CD4-positive, alpha-beta T cell treated with Interleukin-4 for 1 hour (primary cell): ENCODE results near the gene TMEM184B.

ENCODE experiments used
- DNase-seq, 2 donors: peaks; one replicate each; pipeline ENCODE4 v3.0.0-alpha.2; 2020 to 2022

TMEM184B gene

GRCh38 chr22:38305471-38306448 lies 33.0 kb upstream of the TMEM184B start:
- DNase-seq, result peak; percentile 40 to 45

DNA sequence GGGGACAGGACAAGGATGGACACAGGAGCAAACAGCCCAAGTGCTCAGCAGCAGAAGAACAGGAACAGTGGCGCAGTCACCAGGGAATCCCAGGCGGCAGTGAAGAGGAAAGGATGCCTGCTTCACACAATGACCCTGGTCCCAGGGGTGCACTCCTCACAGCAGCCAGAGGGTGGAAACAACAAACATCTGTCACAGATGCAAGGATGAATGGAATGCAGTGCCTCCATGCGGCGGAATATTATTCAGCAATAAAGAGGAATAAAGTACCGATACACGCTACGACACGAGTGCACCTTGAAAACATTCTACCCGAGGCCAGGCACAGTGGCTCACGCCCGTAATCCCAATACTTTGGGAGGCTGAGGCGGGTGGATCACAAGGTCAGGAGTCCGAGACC lies 31.7 kb upstream of the TMEM184B start:
- DNase-seq, result no peak

DNA sequence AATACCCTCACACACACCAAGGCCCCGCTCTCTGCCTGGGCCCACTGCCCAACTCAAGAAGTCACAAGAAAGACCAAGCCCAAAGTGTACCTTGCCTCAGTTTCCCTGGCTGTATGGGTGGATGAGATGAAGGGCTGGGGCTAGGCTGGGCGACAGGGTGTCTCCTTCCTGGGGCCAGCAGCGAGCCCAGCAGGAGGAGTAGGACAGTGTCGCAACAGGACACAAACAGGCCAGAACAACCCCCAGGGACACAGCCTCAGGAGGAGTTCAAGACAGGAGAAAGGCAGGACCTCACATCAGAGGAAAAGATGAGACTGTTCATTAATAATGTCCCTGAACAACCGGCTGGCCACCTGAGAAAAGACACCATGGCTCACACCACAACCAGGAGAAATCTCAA lies 31.2 kb upstream of the TMEM184B start:
- DNase-seq, result no peak

DNA sequence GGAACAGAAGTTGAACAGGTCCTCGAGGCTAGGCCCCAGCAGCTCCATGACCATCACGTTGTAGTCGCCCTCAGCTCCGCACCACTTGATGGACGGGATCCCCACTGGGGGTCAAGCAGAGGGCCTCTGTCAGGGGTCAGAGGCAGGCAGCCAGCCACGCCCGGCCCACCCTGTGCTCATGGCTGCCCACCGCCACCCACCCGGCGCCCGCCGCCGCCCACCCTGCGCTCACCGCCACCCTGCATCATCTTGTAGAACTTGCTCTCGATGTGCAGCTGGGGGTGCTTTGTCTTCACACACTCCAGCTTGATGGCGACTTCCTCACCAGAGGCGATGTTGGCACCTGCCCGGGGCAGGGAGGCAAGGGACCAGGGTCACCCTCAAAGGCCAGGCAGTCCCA lies 30.1 kb upstream of the TMEM184B start:
- no peak for DNase-seq

- DNase-seq, result no peak
Measured at GRCh38 chr22:38300946-38301345, 28.1 kb upstream of the TMEM184B start.

GRCh38 chr22:38300197-38300945 lies 27.6 kb upstream of the TMEM184B start:
- DNase-seq, result no peak

GRCh38 chr22:38299770-38300102 lies 26.9 kb upstream of the TMEM184B start:
- no peak for DNase-seq

DNA sequence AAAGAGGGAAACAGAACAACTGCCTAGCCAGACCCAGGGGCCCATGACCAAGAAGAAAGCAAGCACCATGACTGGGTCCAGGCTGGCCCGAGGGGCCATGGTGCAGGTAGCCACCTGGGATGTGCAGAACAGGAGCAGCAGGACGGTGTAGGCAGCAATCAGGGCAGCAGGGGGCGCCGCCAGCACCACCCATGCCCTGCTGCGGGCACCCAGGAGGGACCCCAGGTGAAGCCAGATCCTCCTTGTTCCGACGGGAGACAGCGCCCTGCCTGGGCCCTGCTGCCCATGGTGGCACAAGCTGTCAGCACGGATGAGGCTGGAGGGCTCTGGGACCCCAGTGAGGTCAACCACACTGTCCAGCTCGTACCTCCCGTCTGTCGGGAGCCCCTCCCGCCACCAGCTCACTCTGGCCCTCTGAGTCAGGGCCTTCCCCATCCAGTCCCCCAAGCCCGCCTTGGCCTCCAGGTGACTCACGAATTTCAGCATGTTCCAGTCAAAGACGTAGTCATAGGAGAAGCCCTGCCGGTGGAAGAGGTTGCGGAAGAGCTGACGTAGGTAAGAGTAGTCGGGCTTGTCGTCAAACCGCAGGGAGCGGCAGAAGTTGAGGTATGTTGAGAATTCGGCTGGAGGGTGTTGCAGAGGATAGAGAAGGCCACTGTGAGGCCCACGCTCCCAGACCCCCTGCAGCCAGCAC lies 25.6 kb upstream of the TMEM184B start:
- peak; percentile 41 to 45 for DNase-seq

GRCh38 chr22:38296372-38296771 lies 23.6 kb upstream of the TMEM184B start:
- DNase-seq, result no peak

DNA sequence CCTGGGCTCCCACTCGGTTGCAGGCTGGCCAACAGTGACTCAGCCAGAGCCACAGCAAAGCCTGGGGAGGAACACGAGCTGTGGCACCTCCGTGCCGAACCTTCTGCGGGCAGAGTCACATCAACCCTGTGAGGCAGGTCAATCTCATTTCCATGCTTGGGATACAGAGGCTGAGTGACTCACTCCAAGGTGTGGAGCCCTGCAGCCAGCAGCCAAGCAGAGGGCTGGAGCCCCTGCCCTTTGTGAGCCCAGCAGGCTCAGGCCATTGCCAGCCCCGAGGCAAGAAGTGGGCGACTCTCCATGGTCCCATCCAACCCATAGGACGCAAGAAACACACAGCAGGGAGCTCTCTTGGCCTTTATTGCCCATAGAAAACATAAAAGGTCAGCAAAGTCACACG lies 23.1 kb upstream of the TMEM184B start:
- no peak for DNase-seq

- DNase-seq, result no peak
Measured at GRCh38 chr22:38295339-38295738, 22.5 kb upstream of the TMEM184B start.

- no peak for DNase-seq
Measured at GRCh38 chr22:38294193-38294592, 21.4 kb upstream of the TMEM184B start.

- no peak for DNase-seq
Measured at GRCh38 chr22:38292694-38293093, 19.9 kb upstream of the TMEM184B start.

GRCh38 chr22:38291201-38291777 lies 18.5 kb upstream of the TMEM184B start:
- DNase-seq, result no peak

DNA sequence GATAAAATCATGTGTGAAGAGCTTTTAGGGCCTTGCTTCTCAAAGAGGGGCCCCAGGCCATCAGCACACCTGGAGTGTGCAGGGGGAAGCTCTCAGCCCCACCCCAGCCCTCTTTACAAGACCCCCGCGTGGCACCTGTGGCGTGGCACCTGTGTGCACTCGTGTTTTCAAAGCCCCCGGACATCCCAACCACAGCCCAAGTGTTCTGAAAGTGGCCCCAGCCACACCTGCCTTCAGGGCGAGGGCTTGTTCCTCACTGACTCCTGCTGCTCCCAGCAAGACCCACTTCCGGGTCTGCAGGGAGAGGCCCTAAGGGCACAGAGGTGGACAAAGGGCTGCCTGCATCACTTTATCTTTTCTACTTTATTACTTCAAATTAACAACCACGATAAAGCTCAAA lies 17.5 kb upstream of the TMEM184B start:
- no peak for DNase-seq

GRCh38 chr22:38289583-38290082 lies 16.8 kb upstream of the TMEM184B start:
- DNase-seq, result no peak

DNA sequence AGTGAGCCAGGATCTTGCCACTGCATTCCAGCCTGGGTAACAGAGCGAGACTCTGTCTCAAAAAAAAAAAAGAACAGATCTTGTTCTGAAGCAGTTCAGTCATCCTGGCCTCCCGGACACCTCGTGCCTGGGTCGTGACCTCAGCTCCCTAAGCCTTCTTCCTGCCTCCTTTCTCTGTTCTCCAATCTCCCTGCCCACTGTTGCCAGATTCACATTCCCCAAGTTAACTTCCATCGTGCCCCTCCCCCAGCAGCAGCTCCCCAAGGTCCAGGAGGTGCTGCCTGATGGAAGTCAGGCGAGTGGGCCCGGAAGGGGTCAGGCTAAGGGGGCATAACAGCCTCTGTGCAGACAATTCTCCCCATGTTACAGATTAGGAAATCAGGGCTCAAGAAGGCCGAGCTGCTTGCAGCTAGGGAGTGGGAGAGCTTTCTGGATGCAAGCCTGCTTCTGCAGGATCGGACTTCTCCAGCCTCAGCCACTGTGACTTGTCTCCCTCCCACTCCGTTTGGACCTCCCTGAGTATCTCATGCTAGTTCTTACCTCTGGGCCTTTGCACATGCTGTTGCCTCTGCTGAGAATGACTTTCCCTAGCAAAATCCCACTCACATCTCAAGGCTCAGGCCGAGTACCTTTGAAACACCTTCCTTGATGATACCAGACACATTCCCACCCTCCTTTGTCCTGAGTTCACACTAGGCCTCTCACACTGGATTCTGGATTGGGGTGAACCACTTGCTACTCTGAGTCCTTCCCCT lies 14.3 kb upstream of the TMEM184B start:
- DNase-seq, result no peak

DNA sequence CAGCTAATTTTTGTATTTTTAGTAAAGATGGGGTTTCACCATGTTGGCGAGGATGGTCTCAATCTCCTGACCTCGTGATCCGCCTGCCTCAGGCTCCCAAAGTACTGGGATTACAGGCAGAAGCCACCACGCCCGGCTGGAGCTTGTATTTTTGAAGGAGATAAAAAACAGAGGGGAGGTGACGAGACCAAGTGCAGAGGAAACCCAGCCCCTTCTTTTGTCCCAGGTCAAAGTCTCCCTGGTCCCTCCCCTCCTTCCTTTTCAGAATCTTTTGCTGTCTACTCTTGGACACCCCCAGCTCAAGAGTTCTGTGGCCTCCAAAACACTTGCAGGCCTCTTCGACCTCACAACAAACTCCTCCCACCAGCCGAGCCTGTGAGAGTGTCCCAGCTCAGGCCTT lies 12.2 kb upstream of the TMEM184B start:
- DNase-seq, result no peak

- no peak for DNase-seq
Measured at GRCh38 chr22:38284042-38284402, 11.2 kb upstream of the TMEM184B start.

- no peak for DNase-seq
Measured at GRCh38 chr22:38282397-38282796, 9.6 kb upstream of the TMEM184B start.

DNA sequence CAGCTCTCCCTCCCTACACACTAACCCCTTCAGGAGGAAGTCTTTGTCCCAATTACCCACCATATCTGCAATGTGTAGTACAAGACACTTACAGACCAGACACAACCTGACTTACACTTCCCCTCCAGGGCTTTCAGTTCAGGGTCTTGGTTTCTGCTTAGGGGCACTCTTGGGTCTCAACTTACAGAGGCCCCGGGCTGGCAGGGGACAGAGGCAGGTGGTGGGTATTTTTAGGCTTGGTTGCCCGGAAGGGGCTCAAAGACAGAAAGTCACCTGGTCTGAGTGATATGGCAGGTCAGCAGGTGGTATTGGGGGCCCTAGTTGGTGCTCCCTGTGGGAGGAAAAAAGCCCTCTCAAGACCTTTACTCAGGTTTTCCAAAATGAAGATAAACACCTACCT lies 3.4 kb upstream of the TMEM184B start:
- DNase-seq, result no peak

DNA sequence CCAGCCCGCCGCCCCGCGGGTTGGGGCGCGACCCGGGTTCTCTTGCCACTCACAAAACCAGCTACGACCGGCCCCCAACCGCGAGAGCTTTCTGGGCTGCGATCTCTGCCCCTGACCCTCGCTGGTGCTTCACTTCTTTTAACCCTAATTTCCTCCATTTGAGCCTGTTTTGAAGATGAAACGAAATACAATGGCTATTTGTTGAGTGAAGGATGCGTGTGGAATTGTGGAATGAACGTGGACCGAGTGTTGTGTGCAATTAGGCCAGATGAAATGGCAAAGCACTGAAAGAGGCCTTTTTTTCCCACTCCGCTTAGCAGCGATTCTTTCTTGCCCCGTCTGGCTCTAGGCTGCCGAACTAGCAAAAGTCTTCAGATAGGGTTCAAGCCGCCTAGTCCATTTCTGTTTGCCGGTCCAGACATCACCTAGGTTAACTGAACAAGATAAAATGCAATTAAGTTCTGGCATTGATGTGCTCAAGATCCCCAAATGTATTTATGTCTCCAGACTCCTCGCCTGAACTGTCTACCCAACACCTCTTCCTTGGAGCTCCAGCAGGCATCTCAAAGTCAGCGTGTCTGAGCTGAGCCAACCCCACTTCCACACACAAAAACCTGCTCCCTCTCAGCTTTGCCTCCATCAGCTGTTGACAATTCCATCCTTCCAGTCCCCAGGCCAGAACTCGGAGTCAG lies 471 bp upstream of the TMEM184B start:
- DNase-seq, result no peak
